Ovary (tissue), 9 donors: ENCODE data around the gene ACTR1A. TPM values are rescaled to one million over a fixed set of nuclear protein-coding genes. Genes with fewer than 3 reads are reported as not detected.

Experiments
- DNase-seq, 5 donors: peaks; one replicate each; pipeline ENCODE4 v3.0.0-alpha.2; 2019 to 2020
- H3K27ac ChIP-seq, 2 donors: fragments of 200-600 bp; one replicate each; pipeline versions ENCODE4 v1.5.1 to v1.8.0; 2019 to 2022
- H3K27me3 ChIP-seq: fragments of 200-600 bp; one replicate; pipeline ENCODE4 v1.8.0; 2022
- H3K36me3 ChIP-seq: fragments of 200-600 bp; sonication (generic); one replicate; pipeline ENCODE4 v1.5.1; 2019
- H3K4me1 ChIP-seq: one replicate; pipeline ENCODE4 v1.8.1; 2013; ENCODE audit warnings: mild to moderate bottlenecking, moderate library complexity; ENCODE audit not compliant: insufficient read depth
- H3K4me3 ChIP-seq: fragments of 200-600 bp; sonication (generic); one replicate; pipeline ENCODE4 v1.5.1; 2017
- H3K9me3 ChIP-seq, 2 donors: fragments of 200-600 bp in 1 of 2; sonication (generic) in 1 of 2; one replicate each; pipeline versions ENCODE4 v1.5.1 to v1.8.1; 2013 to 2019; ENCODE audit warnings: mild to moderate bottlenecking in 1 of 2, moderate library complexity in 1 of 2
- CTCF ChIP-seq, 3 donors: fragments of 450-650 bp in 2 of 3; fragments of 200-600 bp in 1 of 3; IDR thresholded peaks; one replicate each; pipeline versions ENCODE4 v1.5.1 to v1.8.0; 2016 to 2022; ENCODE audit warnings: antibody characterized with exemption in 3 of 3, mild to moderate bottlenecking in 1 of 3
- EP300 ChIP-seq: sonication (generic); formaldehyde crosslinking; IDR thresholded peaks from one replicate; pipeline ENCODE4 v1.6.1; 2017; ENCODE audit warnings: antibody characterized with exemption
- POLR2A ChIP-seq: fragments of 450-650 bp; IDR thresholded peaks from one replicate; pipeline ENCODE4 v1.6.1; 2017; ENCODE audit warnings: antibody characterized with exemption, mild to moderate bottlenecking, moderate library complexity
- WGBS, 3 donors: extraction: QIAGEN DNeasy Blood & Tissue Kit in 1 of 3; methylation state at CpG; one replicate each; pipeline versions ENCODE4 v1.1.5 to v1.1.7; 2013 to 2017; 5-methylcytosine and 5-hydroxymethylcytosine counted together
- intact Hi-C, 4 donors: fragments of 100-400 bp; cut with DNase I; formaldehyde crosslinking; loops; one replicate each; pipeline versions ENCODE4 v1.11.0 to v1.15.1; 2022 to 2023
- polyA plus RNA-seq, 2 donors: library from polyadenylated mRNA; stranded (reverse); fragments of 200-250 nt in 1 of 2; fragments of 350-450 nt in 1 of 2; fragmentation: Illumina TruSeq in 1 of 2; extraction: RNeasy Lipid Tissue Mini Kit (QIAGEN cat#74804) in 1 of 2; gene quantifications; one replicate each; pipeline ENCODE4 v1.2.3, GENCODE V29; 2013 to 2014
- total RNA-seq, 7 donors: library from RNA; depleted of rRNA in 2 of 7; stranded (reverse); fragments of >200 nt in 2 of 7; fragmentation: NEBNext Ultra II Directional in 3 of 7; extraction: Animal tissue kit (Norgen Biotek cat#: 25700) in 3 of 7; gene quantifications; one replicate each; pipeline versions ENCODE4 v1.1.0 to v1.2.4, GENCODE V29; 2016 to 2023
- donor health status: DM: no; HTN: no; CAD: no; lungs with moderate emphysema.
- donor health status: DM: no; HTN: no; CAD: no.
- donor health status: Bipolar disorder and iron deficiency.
- donor health status: DM: yes; HTN: yes; CAD: no.
- donor health status: DM: no; HTN: no; CAD: no.
- donor health status: DM: yes; HTN: yes; CAD: no.

Gene ACTR1A
- total and polyA plus RNA-seq, 9 donors: 38.0 to 83.6 (median 60.1) TPM

GRCh38 chr10:102540023-102540422 lies 37.5 kb upstream of the ACTR1A start:
- TF ChIP-seq EP300 (no peak), POLR2A (no peak), CTCF (IDR thresholded peaks at IDR 0.05) (no peak)
- 65 to 88% (median 82%) methylated on average over 1 of the region's 1 CpG for WGBS, 3 donors
- Histone ChIP-seq H3K27me3 (no peaks in the 10 kb centered on the region), H3K9me3 (no peaks in the 10 kb centered on the region), H3K36me3 (no peaks in the 10 kb centered on the region), H3K27ac (no peak overlapping the region), H3K4me1 (no peaks in the 10 kb centered on the region), H3K4me3 (no peak overlapping the region)
- DNase-seq: no peak
- intact Hi-C loops: no loop called here

GRCh38 chr10:102538811-102539210 lies 36.3 kb upstream of the ACTR1A start:
- intact Hi-C loops: no loop called here
- Histone ChIP-seq H3K36me3 (no peaks in the 10 kb centered on the region), H3K9me3 (no peaks in the 10 kb centered on the region), H3K4me3 (no peak overlapping the region), H3K27ac (no peak overlapping the region), H3K27me3 (no peaks in the 10 kb centered on the region), H3K4me1 (no peaks in the 10 kb centered on the region)
- no peak for DNase-seq
- no peak for TF ChIP-seq CTCF (IDR thresholded peaks at IDR 0.05)
- TF ChIP-seq EP300: no peak
- TF ChIP-seq POLR2A: no peak
- 83 to 93% (median 88%) methylated on average over 2 of the region's 2 CpGs for WGBS, 3 donors

GRCh38 chr10:102537948-102538347 lies 35.4 kb upstream of the ACTR1A start:
- 98 to 99% (median 99%) methylated on average over 2 of the region's 2 CpGs for WGBS, 3 donors
- Histone ChIP-seq H3K4me1 (no peaks in the 10 kb centered on the region), H3K9me3 (no peaks in the 10 kb centered on the region), H3K36me3 (no peaks in the 10 kb centered on the region), H3K27ac (no peak overlapping the region), H3K4me3 (no peak overlapping the region), H3K27me3 (no peaks in the 10 kb centered on the region)
- TF ChIP-seq POLR2A (no peak), CTCF (IDR thresholded peaks at IDR 0.05) (no peak), EP300 (no peak)
- no peak for DNase-seq
- intact Hi-C loops: no loop called here

- TF ChIP-seq CTCF (IDR thresholded peaks at IDR 0.05): no peak
- TF ChIP-seq EP300: no peak
- TF ChIP-seq POLR2A: no peak
- Histone ChIP-seq H3K4me3 (no peak overlapping the region), H3K9me3 (no peaks in the 10 kb centered on the region), H3K27me3 (no peaks in the 10 kb centered on the region), H3K4me1 (no peaks in the 10 kb centered on the region), H3K36me3 (no peaks in the 10 kb centered on the region), H3K27ac (no peak overlapping the region)
- no peak for DNase-seq
- intact Hi-C loops: no loop called here
These were observed 34.9 kb upstream of the ACTR1A start for GRCh38 chr10:102537367-102537766.
